ENCODE measurements around the gene MYOZ2. TPM values are rescaled to one million over a fixed set of nuclear protein-coding genes. Genes with fewer than 3 reads are reported as not detected.

MYOZ2 gene
- polyA plus RNA-seq, 3 donors from 2014 or later = not detected

GRCh38 chr4:119221412-119221811, 85.8 kb downstream of the MYOZ2 start:
- H3K4me1 Mint-ChIP-seq = no peaks in the 10 kb centered on the region
- no peak overlapping the region for H3K27ac Mint-ChIP-seq
- H3K36me3 Mint-ChIP-seq = peaks cover 26 to 36% (median 28%) of the 10 kb centered on the region in 3 donors
- H3K9me3 Mint-ChIP-seq = no peaks in the 10 kb centered on the region
- DNase-seq = no peak
- no peak overlapping the region for H3K4me3 Mint-ChIP-seq
- peaks cover 0 to 2% (median 0%) of the 10 kb centered on the region in 3 donors for H3K27me3 Mint-ChIP-seq (ENCODE audit: low read depth in 3 of 3)

- Mint-ChIP-seq H3K27me3 (ENCODE audit: low read depth in 3 of 3) (no peaks in the 10 kb centered on the region), H3K36me3 (peaks cover 0 to 5% (median 0%) of the 10 kb centered on the region in 3 donors), H3K27ac (no peak overlapping the region), H3K9me3 (no peaks in the 10 kb centered on the region), H3K4me1 (peaks cover 2 to 11% of the 10 kb centered on the region in 2 donors), H3K4me3 (no peak overlapping the region)
- DNase-seq = no peak
These were observed 92.1 kb downstream of the MYOZ2 start for GRCh38 chr4:119227690-119228089.

- Mint-ChIP-seq H3K27me3 (ENCODE audit: low read depth in 3 of 3) (no peaks in the 10 kb centered on the region), H3K27ac (no peak overlapping the region), H3K36me3 (peaks cover 0 to 5% (median 0%) of the 10 kb centered on the region in 3 donors), H3K4me3 (no peak overlapping the region), H3K9me3 (no peaks in the 10 kb centered on the region), H3K4me1 (peaks cover 6 to 18% of the 10 kb centered on the region in 2 donors)
- no peak for DNase-seq
These were observed 92.8 kb downstream of the MYOZ2 start for GRCh38 chr4:119228406-119228805.

- Mint-ChIP-seq H3K4me1 (peaks cover 15 to 27% of the 10 kb centered on the region in 2 donors), H3K4me3 (no peak overlapping the region), H3K9me3 (no peaks in the 10 kb centered on the region), H3K36me3 (no peaks in the 10 kb centered on the region), H3K27me3 (ENCODE audit: low read depth in 3 of 3) (no peaks in the 10 kb centered on the region), H3K27ac (peak overlapping the region in 1 of 6 donors; percentile 18)
- DNase-seq = no peak
These were observed 94.5 kb downstream of the MYOZ2 start for GRCh38 chr4:119229908-119230687.

GRCh38 chr4:119231491-119231890, 95.9 kb downstream of the MYOZ2 start:
- no peak overlapping the region for H3K4me3 Mint-ChIP-seq
- H3K36me3 Mint-ChIP-seq = peaks cover 0 to 9% (median 7%) of the 10 kb centered on the region in 3 donors
- no peaks in the 10 kb centered on the region for H3K27me3 Mint-ChIP-seq (ENCODE audit: low read depth in 3 of 3)
- no peak for DNase-seq
- peaks cover 18 to 27% of the 10 kb centered on the region in 2 donors for H3K4me1 Mint-ChIP-seq
- no peak overlapping the region for H3K27ac Mint-ChIP-seq
- H3K9me3 Mint-ChIP-seq = no peaks in the 10 kb centered on the region

GRCh38 chr4:119232286-119232685, 96.7 kb downstream of the MYOZ2 start:
- peaks cover 0 to 12% (median 12%) of the 10 kb centered on the region in 3 donors for H3K36me3 Mint-ChIP-seq
- H3K4me3 Mint-ChIP-seq = no peak overlapping the region
- H3K27ac Mint-ChIP-seq = no peak overlapping the region
- H3K4me1 Mint-ChIP-seq = peaks cover 18 to 27% of the 10 kb centered on the region in 2 donors
- no peak for DNase-seq
- no peaks in the 10 kb centered on the region for H3K27me3 Mint-ChIP-seq (ENCODE audit: low read depth in 3 of 3)
- no peaks in the 10 kb centered on the region for H3K9me3 Mint-ChIP-seq

GRCh38 chr4:119233191-119233590, 97.6 kb downstream of the MYOZ2 start:
- Mint-ChIP-seq H3K36me3 (peaks cover 0 to 12% (median 12%) of the 10 kb centered on the region in 3 donors), H3K27me3 (ENCODE audit: low read depth in 3 of 3) (no peaks in the 10 kb centered on the region), H3K4me1 (peaks cover 18 to 27% of the 10 kb centered on the region in 2 donors), H3K27ac (peak overlapping the region in 2 of 6 donors; percentile 38 to 39), H3K9me3 (no peaks in the 10 kb centered on the region), H3K4me3 (no peak overlapping the region)
- DNase-seq = no peak

GRCh38 chr4:119233750-119234149, 98.1 kb downstream of the MYOZ2 start:
- Mint-ChIP-seq H3K4me3 (peak overlapping the region in 1 of 5 donors; percentile 25), H3K9me3 (no peaks in the 10 kb centered on the region), H3K27ac (peak overlapping the region in 3 of 6 donors; percentile 14 to 38 (median 36)), H3K27me3 (ENCODE audit: low read depth in 3 of 3) (no peaks in the 10 kb centered on the region), H3K36me3 (peaks cover 0 to 12% (median 12%) of the 10 kb centered on the region in 3 donors), H3K4me1 (peaks cover 18 to 27% of the 10 kb centered on the region in 2 donors)
- DNase-seq = no peak

GRCh38 chr4:119237201-119237600, 101.6 kb downstream of the MYOZ2 start:
- H3K9me3 Mint-ChIP-seq = no peaks in the 10 kb centered on the region
- H3K4me1 Mint-ChIP-seq = peaks cover 18 to 20% of the 10 kb centered on the region in 2 donors
- H3K27me3 Mint-ChIP-seq (ENCODE audit: low read depth in 3 of 3) = no peaks in the 10 kb centered on the region
- DNase-seq = no peak
- H3K27ac Mint-ChIP-seq = no peak overlapping the region
- no peak overlapping the region for H3K4me3 Mint-ChIP-seq
- peaks cover 12 to 22% (median 20%) of the 10 kb centered on the region in 3 donors for H3K36me3 Mint-ChIP-seq

Other genes starting within 250 kb of the MYOZ2 start
- gene SYNPO2, start 247.0 kb upstream of the MYOZ2 start, polyA plus RNA-seq = under 1 TPM in 2 of 3 donors, not detected in 1; 0.08 to 0.13 TPM
- gene USP53, start 76.9 kb downstream of the MYOZ2 start, polyA plus RNA-seq = 1 to 10 TPM; 1.9 to 7.6 (median 4.7) TPM
- gene FABP2, start 186.3 kb downstream of the MYOZ2 start, polyA plus RNA-seq = not detected